ENCODE data around the gene PTPRN2. TPM values are rescaled to one million over a fixed set of nuclear protein-coding genes. Genes with fewer than 3 reads are reported as not detected.
A peak's percentile ranks its signal among the peaks of the same experiment; 100 is the strongest.

PTPRN2 gene
- total and polyA plus RNA-seq, 2 donors (not counting 1 experiment from before 2014, with no cell fraction given) = 0.54 to 1.2 TPM

DNA sequence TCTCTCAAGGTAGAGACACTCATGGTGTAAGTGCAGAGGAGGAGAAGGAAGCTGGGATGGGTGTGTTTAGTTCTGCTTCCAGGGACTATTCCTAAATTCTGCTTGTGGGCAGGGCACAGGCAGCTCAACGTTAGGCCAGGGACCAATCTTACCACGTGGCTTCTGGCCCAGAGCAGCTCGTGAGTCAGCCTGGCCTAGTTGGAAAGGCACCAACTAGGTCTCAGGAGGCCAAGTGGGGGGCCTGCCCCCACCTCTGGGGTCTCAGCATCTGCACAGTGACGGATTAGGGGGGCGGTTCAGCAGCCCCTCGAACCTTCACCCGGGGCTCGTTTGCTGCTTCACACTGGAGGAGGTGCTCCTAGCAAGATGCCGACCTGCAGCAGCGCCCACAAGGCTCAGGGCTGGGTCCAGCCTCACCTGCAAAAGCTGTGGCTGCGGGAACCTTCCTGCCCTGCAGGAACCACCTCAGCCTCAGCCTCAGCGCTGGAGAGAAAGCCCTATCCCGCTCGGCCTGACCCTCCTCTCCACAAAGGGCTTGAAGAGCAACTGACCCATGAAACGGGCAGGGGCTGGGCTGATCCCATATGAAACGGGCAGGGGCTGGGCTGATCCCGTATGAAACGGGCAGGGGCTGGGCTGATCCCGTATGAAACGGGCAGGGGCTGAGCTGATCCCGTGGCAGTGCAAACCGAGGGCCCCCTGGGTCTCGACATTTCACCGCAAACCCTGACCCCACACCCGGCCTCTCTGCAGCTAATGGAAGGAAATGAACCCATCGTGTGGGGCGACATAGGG is 803.4 kb downstream of the PTPRN2 start:
- H3K27me3 ChIP-seq (ENCODE audit: control insufficient read depth, insufficient read depth, low read length) = no peaks in the 10 kb centered on the region
- TF ChIP-seq, protein P1, sequence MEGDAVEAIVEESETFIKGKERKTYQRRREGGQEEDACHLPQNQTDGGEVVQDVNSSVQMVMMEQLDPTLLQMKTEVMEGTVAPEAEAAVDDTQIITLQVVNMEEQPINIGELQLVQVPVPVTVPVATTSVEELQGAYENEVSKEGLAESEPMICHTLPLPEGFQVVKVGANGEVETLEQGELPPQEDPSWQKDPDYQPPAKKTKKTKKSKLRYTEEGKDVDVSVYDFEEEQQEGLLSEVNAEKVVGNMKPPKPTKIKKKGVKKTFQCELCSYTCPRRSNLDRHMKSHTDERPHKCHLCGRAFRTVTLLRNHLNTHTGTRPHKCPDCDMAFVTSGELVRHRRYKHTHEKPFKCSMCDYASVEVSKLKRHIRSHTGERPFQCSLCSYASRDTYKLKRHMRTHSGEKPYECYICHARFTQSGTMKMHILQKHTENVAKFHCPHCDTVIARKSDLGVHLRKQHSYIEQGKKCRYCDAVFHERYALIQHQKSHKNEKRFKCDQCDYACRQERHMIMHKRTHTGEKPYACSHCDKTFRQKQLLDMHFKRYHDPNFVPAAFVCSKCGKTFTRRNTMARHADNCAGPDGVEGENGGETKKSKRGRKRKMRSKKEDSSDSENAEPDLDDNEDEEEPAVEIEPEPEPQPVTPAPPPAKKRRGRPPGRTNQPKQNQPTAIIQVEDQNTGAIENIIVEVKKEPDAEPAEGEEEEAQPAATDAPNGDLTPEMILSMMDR (conservative IDR thresholded peaks at IDR 0.05 in 1 of 2, IDR thresholded peaks at IDR 0.05 in 1 of 2; ENCODE audit: low read depth in 1 of 2, low read length in 2 of 2) = no peak
- no peak for TF ChIP-seq EZH2 (IDR thresholded peaks at IDR 0.05; ENCODE audit: low read length, missing control alignments)
- H3K27ac ChIP-seq (ENCODE audit: insufficient read depth, low read length) = no peak overlapping the region
- no peak overlapping the region for H3K4me2 ChIP-seq (ENCODE audit: extremely low read depth, insufficient read depth, low read length)
- H3K4me1 ChIP-seq (ENCODE audit: control insufficient read depth, extremely low read depth, insufficient read depth, low read length) = no peaks in the 10 kb centered on the region
- H3K9me3 ChIP-seq (ENCODE audit: control insufficient read depth, insufficient read depth, low read depth, low read length) = no peaks in the 10 kb centered on the region
- H3K9ac ChIP-seq (ENCODE audit: insufficient read depth, low read length) = no peak overlapping the region
- DNase-seq (ENCODE audit: low read depth in 2 of 2) = peak in 1 of 2 donors; percentile 9
- H3K4me3 ChIP-seq (replicated peaks in 1 of 4; ENCODE audit: control extremely low read depth in 1 of 4, insufficient read depth in 1 of 4, low read depth in 3 of 4, low read length in 4 of 4) = no peak overlapping the region
- no peak overlapping the region for H2AFZ ChIP-seq (ENCODE audit: low read length)
- no peaks in the 10 kb centered on the region for H4K20me1 ChIP-seq (ENCODE audit: control insufficient read depth, extremely low read depth, insufficient read depth, low read length)
- H3K36me3 ChIP-seq (ENCODE audit: control insufficient read depth, insufficient read depth, low read length) = no peaks in the 10 kb centered on the region
- no peaks in the 10 kb centered on the region for H3K79me2 ChIP-seq (ENCODE audit: control insufficient read depth, insufficient read depth, low read length)

DNA sequence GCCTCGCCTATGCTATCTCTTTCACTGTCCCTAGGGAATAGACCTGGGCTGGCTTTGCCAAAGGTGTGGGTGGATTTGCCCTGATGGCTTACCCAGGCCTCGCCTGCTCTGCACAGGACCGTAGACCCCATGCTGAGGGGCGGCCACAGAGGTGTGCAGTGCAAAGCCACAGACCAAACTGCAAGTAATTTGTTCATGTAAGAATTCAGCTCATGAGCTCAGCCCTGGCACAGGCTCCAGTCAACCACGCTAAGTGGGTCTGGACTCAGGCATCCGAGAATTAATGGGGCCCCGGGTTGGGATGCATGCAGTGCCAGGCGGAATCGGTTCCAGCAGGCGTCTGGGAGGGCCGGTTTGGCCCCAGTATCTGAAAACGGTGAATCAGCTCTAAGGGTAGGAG is 805.6 kb downstream of the PTPRN2 start:
- TF ChIP-seq EZH2 (IDR thresholded peaks at IDR 0.05; ENCODE audit: low read length, missing control alignments) = no peak
- TF ChIP-seq, protein P1 (conservative IDR thresholded peaks at IDR 0.05 in 1 of 2, IDR thresholded peaks at IDR 0.05 in 1 of 2; ENCODE audit: low read depth in 1 of 2, low read length in 2 of 2) = no peak
- H2AFZ ChIP-seq (ENCODE audit: low read length) = no peak overlapping the region

DNA sequence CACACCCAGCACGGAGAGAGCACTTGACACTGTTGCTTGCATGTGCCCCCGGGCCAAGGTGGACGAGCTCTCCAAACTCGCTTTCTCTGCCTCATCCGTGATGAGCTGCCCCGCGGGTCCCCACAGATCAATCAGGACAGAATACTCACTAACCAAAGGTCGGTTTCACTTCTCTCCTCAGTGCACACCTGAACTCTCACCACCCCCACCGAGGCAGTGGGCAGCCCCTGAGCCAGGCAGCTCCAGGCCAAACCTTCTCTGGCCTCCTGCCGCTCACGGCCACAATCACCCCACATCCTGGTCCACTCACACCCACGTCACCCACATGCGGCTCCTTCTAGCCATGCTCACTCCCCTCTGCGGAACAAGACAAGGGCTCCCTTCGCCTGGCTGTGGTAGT is 806.9 kb downstream of the PTPRN2 start:
- Histone ChIP-seq H3K4me3 (replicated peaks in 1 of 4; ENCODE audit: control extremely low read depth in 1 of 4, insufficient read depth in 1 of 4, low read depth in 3 of 4, low read length in 4 of 4) (no peak overlapping the region), H3K36me3 (ENCODE audit: control insufficient read depth, insufficient read depth, low read length) (no peaks in the 10 kb centered on the region), H4K20me1 (ENCODE audit: control insufficient read depth, extremely low read depth, insufficient read depth, low read length) (no peaks in the 10 kb centered on the region), H3K79me2 (ENCODE audit: control insufficient read depth, insufficient read depth, low read length) (no peaks in the 10 kb centered on the region), H3K9me3 (ENCODE audit: control insufficient read depth, insufficient read depth, low read depth, low read length) (no peaks in the 10 kb centered on the region), H2AFZ (ENCODE audit: low read length) (no peak overlapping the region), H3K4me2 (ENCODE audit: extremely low read depth, insufficient read depth, low read length) (no peak overlapping the region), H3K27me3 (ENCODE audit: control insufficient read depth, insufficient read depth, low read length) (no peaks in the 10 kb centered on the region), H3K4me1 (ENCODE audit: control insufficient read depth, extremely low read depth, insufficient read depth, low read length) (no peaks in the 10 kb centered on the region), H3K27ac (ENCODE audit: insufficient read depth, low read length) (no peak overlapping the region), H3K9ac (ENCODE audit: insufficient read depth, low read length) (no peak overlapping the region)
- TF ChIP-seq, protein P1 (conservative IDR thresholded peaks at IDR 0.05 in 1 of 2, IDR thresholded peaks at IDR 0.05 in 1 of 2; ENCODE audit: low read depth in 1 of 2, low read length in 2 of 2) = no peak
- TF ChIP-seq EZH2 (IDR thresholded peaks at IDR 0.05; ENCODE audit: low read length, missing control alignments) = no peak
- DNase-seq (ENCODE audit: low read depth in 2 of 2) = no peak

More for the DNA sequence above, 805.6 kb downstream of the PTPRN2 start:
- Histone ChIP-seq H3K36me3 (ENCODE audit: control insufficient read depth, insufficient read depth, low read length) (no peaks in the 10 kb centered on the region), H3K9me3 (ENCODE audit: control insufficient read depth, insufficient read depth, low read depth, low read length) (no peaks in the 10 kb centered on the region), H3K4me2 (ENCODE audit: extremely low read depth, insufficient read depth, low read length) (no peak overlapping the region), H3K4me3 (replicated peaks in 1 of 4; ENCODE audit: control extremely low read depth in 1 of 4, insufficient read depth in 1 of 4, low read depth in 3 of 4, low read length in 4 of 4) (no peak overlapping the region), H3K4me1 (ENCODE audit: control insufficient read depth, extremely low read depth, insufficient read depth, low read length) (no peaks in the 10 kb centered on the region), H3K9ac (ENCODE audit: insufficient read depth, low read length) (no peak overlapping the region), H3K27me3 (ENCODE audit: control insufficient read depth, insufficient read depth, low read length) (no peaks in the 10 kb centered on the region), H4K20me1 (ENCODE audit: control insufficient read depth, extremely low read depth, insufficient read depth, low read length) (no peaks in the 10 kb centered on the region), H3K79me2 (ENCODE audit: control insufficient read depth, insufficient read depth, low read length) (no peaks in the 10 kb centered on the region), H3K27ac (ENCODE audit: insufficient read depth, low read length) (no peak overlapping the region)
- peak in 1 of 2 donors; percentile 4 for DNase-seq (ENCODE audit: low read depth in 2 of 2)

Data from fibroblast of lung (primary cell).